ENCODE data around the gene RAP1A. TPM values are rescaled to one million over a fixed set of nuclear protein-coding genes. Genes with fewer than 3 reads are reported as not detected.

Gene RAP1A
- total RNA-seq, 6 experiments from 2014 or later = 75.7 to 82.9 (median 80.3) TPM

DNA sequence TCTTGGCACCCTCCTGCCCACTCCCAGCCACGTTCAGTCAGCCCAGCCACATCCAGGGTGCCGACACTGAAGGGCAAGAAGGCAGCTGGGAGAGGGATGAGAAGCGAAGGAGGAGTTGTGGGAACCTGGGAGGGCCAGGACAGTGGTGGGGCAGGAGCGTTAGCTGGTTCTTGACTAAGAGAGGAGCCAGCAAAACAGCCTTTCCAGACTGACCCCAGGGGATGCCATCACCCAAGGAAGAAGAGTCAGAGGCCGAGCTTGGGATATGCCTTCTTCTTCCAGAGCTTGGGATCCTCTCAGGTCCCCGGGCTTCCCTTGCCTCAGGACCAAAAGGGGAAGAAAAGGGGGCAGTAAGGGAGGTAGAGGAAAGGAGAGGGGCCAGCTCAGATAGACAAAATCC, 112.4 kb downstream of the RAP1A start:
- no peak for DNase-seq
- Mint-ChIP-seq H3K27ac (no peak overlapping the region; the same call in 1 of the 2 replicates), H3K4me1 (ENCODE audit: low read depth) (peaks cover 10% of the 10 kb centered on the region), H3K9me3 (no peaks in the 10 kb centered on the region), H3K36me3 (ENCODE audit: low read depth) (no peaks in the 10 kb centered on the region), H3K4me3 (no peak overlapping the region), H3K27me3 (ENCODE audit: insufficient read depth) (no peaks in the 10 kb centered on the region)
- TF ChIP-seq, protein P1, sequence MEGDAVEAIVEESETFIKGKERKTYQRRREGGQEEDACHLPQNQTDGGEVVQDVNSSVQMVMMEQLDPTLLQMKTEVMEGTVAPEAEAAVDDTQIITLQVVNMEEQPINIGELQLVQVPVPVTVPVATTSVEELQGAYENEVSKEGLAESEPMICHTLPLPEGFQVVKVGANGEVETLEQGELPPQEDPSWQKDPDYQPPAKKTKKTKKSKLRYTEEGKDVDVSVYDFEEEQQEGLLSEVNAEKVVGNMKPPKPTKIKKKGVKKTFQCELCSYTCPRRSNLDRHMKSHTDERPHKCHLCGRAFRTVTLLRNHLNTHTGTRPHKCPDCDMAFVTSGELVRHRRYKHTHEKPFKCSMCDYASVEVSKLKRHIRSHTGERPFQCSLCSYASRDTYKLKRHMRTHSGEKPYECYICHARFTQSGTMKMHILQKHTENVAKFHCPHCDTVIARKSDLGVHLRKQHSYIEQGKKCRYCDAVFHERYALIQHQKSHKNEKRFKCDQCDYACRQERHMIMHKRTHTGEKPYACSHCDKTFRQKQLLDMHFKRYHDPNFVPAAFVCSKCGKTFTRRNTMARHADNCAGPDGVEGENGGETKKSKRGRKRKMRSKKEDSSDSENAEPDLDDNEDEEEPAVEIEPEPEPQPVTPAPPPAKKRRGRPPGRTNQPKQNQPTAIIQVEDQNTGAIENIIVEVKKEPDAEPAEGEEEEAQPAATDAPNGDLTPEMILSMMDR (IDR thresholded peaks at IDR 0.05) = no peak

DNA sequence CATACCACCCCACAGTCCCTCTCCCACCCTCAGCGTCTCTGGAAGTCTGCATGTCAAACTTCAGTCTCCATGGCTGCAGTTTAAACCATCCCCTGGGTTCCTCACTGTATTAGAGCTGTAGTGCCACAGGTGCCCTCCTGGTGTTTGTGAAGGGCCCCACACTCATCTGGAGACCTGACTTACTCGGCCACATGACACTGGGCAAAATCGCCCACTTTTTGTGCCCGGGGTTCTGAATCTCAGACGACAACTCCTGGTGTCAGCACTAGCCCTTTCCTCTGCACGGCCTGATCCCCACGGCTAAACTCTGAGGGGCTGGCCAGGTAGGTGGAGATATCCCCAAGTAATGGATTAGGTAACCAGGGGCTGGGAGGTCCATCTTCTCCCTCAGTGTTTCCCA, 113.1 kb downstream of the RAP1A start:
- TF ChIP-seq, protein P1 (IDR thresholded peaks at IDR 0.05) = no peak
- H3K4me1 Mint-ChIP-seq (ENCODE audit: low read depth) = peaks cover 17% of the 10 kb centered on the region
- H3K9me3 Mint-ChIP-seq = no peaks in the 10 kb centered on the region
- no peak overlapping the region for H3K4me3 Mint-ChIP-seq
- no peak for DNase-seq
- H3K27ac Mint-ChIP-seq = no peak overlapping the region
- no peaks in the 10 kb centered on the region for H3K36me3 Mint-ChIP-seq (ENCODE audit: low read depth)
- H3K27me3 Mint-ChIP-seq (ENCODE audit: insufficient read depth) = no peaks in the 10 kb centered on the region

DNA sequence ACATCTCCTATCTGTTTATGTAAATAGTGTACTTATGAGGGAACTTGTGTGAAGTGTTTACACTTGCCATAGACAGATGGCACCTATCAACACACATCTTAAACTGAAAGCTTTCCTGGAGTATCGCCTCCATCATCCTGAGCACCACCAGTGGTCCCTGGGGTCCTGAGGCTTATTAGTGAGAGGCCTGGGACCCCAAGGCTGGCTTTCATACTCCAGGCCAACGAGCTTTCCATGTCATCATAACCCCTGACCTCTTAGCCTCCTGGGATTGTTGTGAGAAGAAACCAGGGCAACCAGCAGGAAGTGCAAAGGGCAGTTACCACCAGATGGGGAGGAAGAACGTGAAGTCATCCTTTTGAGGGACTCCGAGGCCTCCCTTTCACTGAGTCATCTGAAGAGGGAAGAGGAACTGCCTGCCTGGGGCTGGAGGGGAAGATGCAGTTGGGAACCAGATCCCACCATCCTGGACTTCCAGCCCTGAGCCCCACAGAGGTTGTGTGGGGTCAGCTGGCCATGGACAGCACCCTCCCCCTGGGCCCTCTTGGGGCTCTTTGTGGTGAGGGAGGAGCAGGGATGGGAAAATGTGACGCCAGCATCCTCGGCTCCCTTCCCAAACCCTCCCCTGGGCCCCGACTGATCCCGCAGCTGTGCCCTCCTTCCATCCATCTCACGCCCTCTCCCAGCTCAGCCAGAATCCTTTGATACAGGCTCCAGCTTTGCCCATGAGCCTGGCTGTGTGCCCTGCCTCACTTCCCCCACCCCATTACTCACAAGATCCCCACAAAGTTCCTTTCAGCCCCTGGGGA, 113.8 kb downstream of the RAP1A start:
- no peaks in the 10 kb centered on the region for H3K9me3 Mint-ChIP-seq
- DNase-seq = peak; percentile 88
- H3K4me1 Mint-ChIP-seq (ENCODE audit: low read depth) = peaks cover 23% of the 10 kb centered on the region
- no peaks in the 10 kb centered on the region for H3K27me3 Mint-ChIP-seq (ENCODE audit: insufficient read depth)
- no peak overlapping the region for H3K27ac Mint-ChIP-seq
- TF ChIP-seq, protein P1 (IDR thresholded peaks at IDR 0.05) = no peak
- H3K4me3 Mint-ChIP-seq = no peak overlapping the region; the same call in 1 of the 2 replicates
- H3K36me3 Mint-ChIP-seq (ENCODE audit: low read depth) = no peaks in the 10 kb centered on the region

- TF ChIP-seq, protein P1 (IDR thresholded peaks at IDR 0.05) = no peak
- Mint-ChIP-seq H3K27ac (no peak overlapping the region), H3K4me1 (ENCODE audit: low read depth) (peaks cover 28% of the 10 kb centered on the region), H3K9me3 (no peaks in the 10 kb centered on the region), H3K36me3 (ENCODE audit: low read depth) (no peaks in the 10 kb centered on the region), H3K27me3 (ENCODE audit: insufficient read depth) (no peaks in the 10 kb centered on the region), H3K4me3 (no peak overlapping the region; the same call in 1 of the 2 replicates)
- no peak for DNase-seq
Observed at GRCh38 chr1:111733992-111734341, 114.4 kb downstream of the RAP1A start.

DNA sequence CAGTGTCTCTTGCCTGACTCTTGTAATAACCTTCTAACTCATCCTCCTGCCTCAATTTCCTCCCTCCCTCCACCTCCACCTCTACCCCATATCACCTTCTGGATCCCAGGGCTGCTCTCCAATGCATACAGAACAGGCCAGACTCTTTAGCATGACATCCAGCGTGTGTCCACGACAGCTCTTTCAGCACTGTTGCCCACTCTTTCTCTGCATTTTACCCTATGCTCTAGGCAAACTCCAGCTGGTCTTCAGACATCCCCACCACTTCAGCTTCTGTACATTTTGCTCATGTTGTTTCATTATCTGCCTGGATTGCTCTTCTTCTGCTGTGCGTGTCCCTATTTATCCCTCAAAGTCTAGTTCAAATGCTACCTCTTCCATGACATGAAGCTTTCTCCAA, 114.8 kb downstream of the RAP1A start:
- H3K27me3 Mint-ChIP-seq (ENCODE audit: insufficient read depth) = no peaks in the 10 kb centered on the region
- DNase-seq = no peak

More for the DNA sequence above, 114.8 kb downstream of the RAP1A start:
- no peaks in the 10 kb centered on the region for H3K36me3 Mint-ChIP-seq (ENCODE audit: low read depth)
- H3K4me1 Mint-ChIP-seq (ENCODE audit: low read depth) = peaks cover 28% of the 10 kb centered on the region
- TF ChIP-seq, protein P1 (IDR thresholded peaks at IDR 0.05) = no peak
- no peak overlapping the region for H3K4me3 Mint-ChIP-seq
- H3K27ac Mint-ChIP-seq = no peak overlapping the region
- H3K9me3 Mint-ChIP-seq = no peaks in the 10 kb centered on the region
